ENCODE results near the gene GABPB1. TPM values are rescaled to one million over a fixed set of nuclear protein-coding genes. Genes with fewer than 3 reads are reported as not detected.

GABPB1 gene
- total RNA-seq, 3 donors from 2014 or later (not counting 1 experiment from before 2014, with no cell fraction given): 20.8 to 30.8 (median 26.3) TPM

DNA sequence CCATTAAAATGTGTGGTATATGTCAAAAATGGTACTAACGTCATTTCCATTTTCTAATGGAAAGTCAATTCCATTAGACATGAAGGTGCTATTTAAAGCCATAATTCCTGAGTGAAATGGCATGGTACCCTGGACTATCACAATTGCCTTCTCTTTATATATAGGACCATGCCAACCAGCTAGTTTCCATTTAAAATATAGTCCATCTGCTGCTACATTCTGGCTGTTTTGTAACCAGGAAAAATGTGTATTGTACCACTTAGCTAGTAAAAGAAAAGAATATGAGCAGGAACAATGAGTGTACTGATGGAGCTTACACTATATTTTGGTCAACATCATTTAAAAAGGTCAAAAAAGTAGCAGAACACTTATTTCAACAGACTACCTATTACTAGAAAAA, 59.0 kb downstream of the GABPB1 start:
- WGBS (ENCODE audit: insufficient coverage): 100% methylated on average over 1 of the region's 1 CpG
- intact Hi-C loops (cut with micrococcal nuclease): no loop called here
- no peaks in the 10 kb centered on the region for H3K9me3 Mint-ChIP-seq
- TF ChIP-seq, protein P1, sequence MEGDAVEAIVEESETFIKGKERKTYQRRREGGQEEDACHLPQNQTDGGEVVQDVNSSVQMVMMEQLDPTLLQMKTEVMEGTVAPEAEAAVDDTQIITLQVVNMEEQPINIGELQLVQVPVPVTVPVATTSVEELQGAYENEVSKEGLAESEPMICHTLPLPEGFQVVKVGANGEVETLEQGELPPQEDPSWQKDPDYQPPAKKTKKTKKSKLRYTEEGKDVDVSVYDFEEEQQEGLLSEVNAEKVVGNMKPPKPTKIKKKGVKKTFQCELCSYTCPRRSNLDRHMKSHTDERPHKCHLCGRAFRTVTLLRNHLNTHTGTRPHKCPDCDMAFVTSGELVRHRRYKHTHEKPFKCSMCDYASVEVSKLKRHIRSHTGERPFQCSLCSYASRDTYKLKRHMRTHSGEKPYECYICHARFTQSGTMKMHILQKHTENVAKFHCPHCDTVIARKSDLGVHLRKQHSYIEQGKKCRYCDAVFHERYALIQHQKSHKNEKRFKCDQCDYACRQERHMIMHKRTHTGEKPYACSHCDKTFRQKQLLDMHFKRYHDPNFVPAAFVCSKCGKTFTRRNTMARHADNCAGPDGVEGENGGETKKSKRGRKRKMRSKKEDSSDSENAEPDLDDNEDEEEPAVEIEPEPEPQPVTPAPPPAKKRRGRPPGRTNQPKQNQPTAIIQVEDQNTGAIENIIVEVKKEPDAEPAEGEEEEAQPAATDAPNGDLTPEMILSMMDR (IDR thresholded peaks at IDR 0.05): no peak
- no peaks in the 10 kb centered on the region for H3K27me3 Mint-ChIP-seq (ENCODE audit: low read depth in 2 of 2)
- peak overlapping the region in 1 of 2 donors; percentile 11 for H3K27ac Mint-ChIP-seq
- Histone ChIP-seq H3K36me3 (ENCODE audit: control insufficient read depth, insufficient read depth, low read length) (peaks cover 23% of the 10 kb centered on the region), H3K4me3 (ENCODE audit: low read length) (no peak overlapping the region), H3K4me1 (ENCODE audit: control insufficient read depth, insufficient read depth, low read length) (no peaks in the 10 kb centered on the region), H3K27ac (ENCODE audit: low read length) (no peak overlapping the region), H3K9me3 (ENCODE audit: control insufficient read depth, insufficient read depth, low read length) (no peaks in the 10 kb centered on the region), H3K27me3 (ENCODE audit: control insufficient read depth, insufficient read depth, low read length) (no peaks in the 10 kb centered on the region)
- no peak overlapping the region for H3K4me3 Mint-ChIP-seq
- peaks cover 4% of the 10 kb centered on the region for H3K36me3 Mint-ChIP-seq
- ATAC-seq (no peak), DNase-seq (no peak)
- H3K4me1 Mint-ChIP-seq: no peaks in the 10 kb centered on the region

- peaks cover 25% of the 10 kb centered on the region for H3K36me3 ChIP-seq (ENCODE audit: control insufficient read depth, insufficient read depth, low read length)
- intact Hi-C loops (cut with micrococcal nuclease): no loop called here
- no peak overlapping the region for H3K4me3 Mint-ChIP-seq
Measured at GRCh38 chr15:50289749-50290148, 65.2 kb downstream of the GABPB1 start.

DNA sequence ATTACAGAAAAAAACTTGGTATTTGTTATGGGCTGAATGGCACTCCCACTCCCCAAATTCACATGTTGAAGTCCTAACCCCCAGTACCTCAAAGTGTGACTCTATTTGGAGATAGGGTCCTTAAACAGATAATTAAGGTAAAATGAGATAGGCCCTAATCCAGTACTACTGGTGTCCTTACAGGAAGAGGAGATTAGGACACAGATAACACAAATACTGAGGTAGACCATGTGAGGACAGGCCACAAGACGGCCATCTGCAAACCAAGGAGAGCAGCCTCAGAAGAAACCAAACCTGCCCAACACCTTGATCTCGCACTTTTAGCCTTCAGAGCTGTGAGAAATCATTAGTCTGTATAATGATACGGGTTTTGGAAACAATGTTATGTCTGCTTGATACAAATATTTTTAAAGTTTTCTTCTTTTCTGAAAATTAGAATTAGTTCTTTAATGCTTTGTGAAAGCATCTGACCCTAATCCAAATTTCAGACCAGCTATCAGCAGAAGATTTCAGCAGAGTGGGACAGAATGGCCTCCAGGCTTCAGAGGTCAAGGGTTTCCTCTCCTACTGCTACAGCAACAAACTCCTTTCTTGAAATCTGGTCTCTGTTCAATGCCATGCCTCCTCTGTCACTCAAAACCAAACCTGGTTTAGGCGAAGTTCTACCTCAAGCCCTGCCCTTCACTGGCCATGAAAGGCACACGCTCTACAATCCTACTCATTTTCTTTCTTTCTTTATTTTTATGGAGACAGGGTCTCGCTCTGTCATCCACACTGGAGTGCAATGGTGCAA, 67.5 kb downstream of the GABPB1 start:
- Mint-ChIP-seq H3K27me3 (ENCODE audit: low read depth in 2 of 2) (no peaks in the 10 kb centered on the region), H3K4me3 (no peak overlapping the region), H3K36me3 (peaks cover 8% of the 10 kb centered on the region), H3K4me1 (peaks cover 0 to 5% of the 10 kb centered on the region in 2 donors), H3K9me3 (no peaks in the 10 kb centered on the region), H3K27ac (no peak overlapping the region)
- no peaks in the 10 kb centered on the region for H3K4me1 ChIP-seq (ENCODE audit: control insufficient read depth, insufficient read depth, low read length)
- intact Hi-C loops (cut with micrococcal nuclease): no loop called here
- no peak overlapping the region for H3K27ac ChIP-seq (ENCODE audit: low read length)
- no peaks in the 10 kb centered on the region for H3K9me3 ChIP-seq (ENCODE audit: control insufficient read depth, insufficient read depth, low read length)
- H3K36me3 ChIP-seq (ENCODE audit: control insufficient read depth, insufficient read depth, low read length): peaks cover 27% of the 10 kb centered on the region
- no peak overlapping the region for H3K4me3 ChIP-seq (ENCODE audit: low read length)
- TF ChIP-seq, protein P1 (IDR thresholded peaks at IDR 0.05): no peak
- H3K27me3 ChIP-seq (ENCODE audit: control insufficient read depth, insufficient read depth, low read length): no peaks in the 10 kb centered on the region
- WGBS (ENCODE audit: insufficient coverage): 83% methylated on average over 6 of the region's 6 CpGs
- no peak for DNase-seq
- no peak for ATAC-seq

More at GRCh38 chr15:50289749-50290148, 65.2 kb downstream of the GABPB1 start:
- no peaks in the 10 kb centered on the region for H3K27me3 ChIP-seq (ENCODE audit: control insufficient read depth, insufficient read depth, low read length)
- Mint-ChIP-seq H3K27me3 (ENCODE audit: low read depth in 2 of 2) (no peaks in the 10 kb centered on the region), H3K27ac (no peak overlapping the region), H3K9me3 (no peaks in the 10 kb centered on the region), H3K36me3 (peaks cover 8% of the 10 kb centered on the region), H3K4me1 (peaks cover 0 to 5% of the 10 kb centered on the region in 2 donors)
- no peak overlapping the region for H3K27ac ChIP-seq (ENCODE audit: low read length)
- H3K4me1 ChIP-seq (ENCODE audit: control insufficient read depth, insufficient read depth, low read length): no peaks in the 10 kb centered on the region
- no peak overlapping the region for H3K4me3 ChIP-seq (ENCODE audit: low read length)
- H3K9me3 ChIP-seq (ENCODE audit: control insufficient read depth, insufficient read depth, low read length): no peaks in the 10 kb centered on the region
- ATAC-seq (no peak), DNase-seq (no peak)
- WGBS (ENCODE audit: insufficient coverage): 100% methylated on average over 1 of the region's 2 CpGs
- TF ChIP-seq, protein P1 (IDR thresholded peaks at IDR 0.05): no peak

All from natural killer cell (primary cell).